Endothelial cell of umbilical vein (primary cell): ENCODE data around the gene DALRD3.

Experiments used
- EZH2 ChIP-seq: IDR thresholded peaks from 2 replicates; pipeline ENCODE4 v1.6.1; 2012; ENCODE audit warnings: borderline replicate concordance, low read depth, mild to moderate bottlenecking, moderate library complexity, low read length, inconsistent platforms; ENCODE audit not compliant: severe bottlenecking
- GATA2 ChIP-seq: IDR thresholded peaks from 2 replicates; pipeline ENCODE4 v1.7.0; 2011; ENCODE audit warnings: low read depth, mild to moderate bottlenecking, moderate library complexity, mixed read lengths, low read length; ENCODE audit not compliant: insufficient read length, insufficient read depth
- POLR2A ChIP-seq: IDR thresholded peaks from 2 replicates; pipeline ENCODE4 v1.6.1; 2012; ENCODE audit warnings: low read depth, mild to moderate bottlenecking, control low read depth, low read length
- POLR2AphosphoS5 ChIP-seq: IDR thresholded peaks from 2 replicates; pipeline ENCODE4 v1.6.1; 2012; ENCODE audit warnings: low read depth, mild to moderate bottlenecking, control low read depth, low read length, moderate library complexity; ENCODE audit not compliant: insufficient read depth
- TF ChIP-seq, protein P1 (sequence below), 2 donors: IDR thresholded peaks; 1 replicate in 1 of 2; 2 replicates in 1 of 2; pipeline ENCODE4 v1.5.1; 2011; ENCODE audit warnings: low read length in 2 of 2, mild to moderate bottlenecking in 2 of 2, moderate library complexity in 2 of 2, control low read depth in 1 of 2, inconsistent platforms in 1 of 2, low read depth in 1 of 2; ENCODE audit not compliant: insufficient read depth in 1 of 2; ENCODE audit errors: extremely low read depth in 1 of 2
- TF ChIP-seq, protein P2 (sequence below): IDR thresholded peaks from 2 replicates; pipeline ENCODE4 v1.6.1; 2011; ENCODE audit not compliant: insufficient read depth, insufficient read length

DNA sequence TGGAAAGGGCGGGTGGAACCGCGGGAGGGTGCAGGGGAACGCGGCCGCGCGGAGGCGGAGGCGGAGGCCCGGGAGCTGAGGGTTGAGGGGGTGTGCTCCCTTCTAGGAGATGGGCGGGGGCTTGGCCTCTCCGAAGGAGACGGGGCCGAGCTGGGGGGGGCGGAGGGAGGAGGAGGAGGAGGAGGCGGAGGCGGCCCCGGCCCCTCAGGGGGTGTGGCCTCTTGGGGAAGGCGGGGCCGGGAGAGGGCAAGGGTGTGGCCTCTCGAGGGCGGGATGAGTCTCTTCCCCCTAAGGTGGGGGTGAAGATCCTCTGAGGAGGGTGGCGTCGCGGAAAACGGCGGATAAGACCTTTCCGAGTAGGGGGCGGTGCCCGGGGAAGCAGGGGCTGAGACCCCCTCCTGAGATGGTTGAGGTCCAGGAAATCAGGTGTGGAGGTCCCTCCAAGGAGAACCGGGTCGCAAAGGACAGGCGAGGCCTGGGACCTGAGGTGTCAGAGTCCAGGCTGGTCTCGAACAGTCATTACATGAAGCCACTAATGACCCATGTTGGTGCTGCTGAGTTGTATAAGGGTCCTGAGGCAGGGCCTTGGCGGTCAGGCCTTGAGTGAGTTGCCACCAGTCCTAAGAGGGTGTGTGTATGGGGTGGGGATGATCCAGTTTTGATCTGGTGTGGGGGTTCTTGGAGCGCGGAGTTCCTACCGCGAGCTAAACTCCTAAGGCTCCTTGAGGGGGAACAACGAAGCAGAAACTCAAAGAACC lies 10.4 kb downstream of the DALRD3 start:
- no peak for TF ChIP-seq POLR2A
- no peak for TF ChIP-seq EZH2
- TF ChIP-seq, protein P1, sequence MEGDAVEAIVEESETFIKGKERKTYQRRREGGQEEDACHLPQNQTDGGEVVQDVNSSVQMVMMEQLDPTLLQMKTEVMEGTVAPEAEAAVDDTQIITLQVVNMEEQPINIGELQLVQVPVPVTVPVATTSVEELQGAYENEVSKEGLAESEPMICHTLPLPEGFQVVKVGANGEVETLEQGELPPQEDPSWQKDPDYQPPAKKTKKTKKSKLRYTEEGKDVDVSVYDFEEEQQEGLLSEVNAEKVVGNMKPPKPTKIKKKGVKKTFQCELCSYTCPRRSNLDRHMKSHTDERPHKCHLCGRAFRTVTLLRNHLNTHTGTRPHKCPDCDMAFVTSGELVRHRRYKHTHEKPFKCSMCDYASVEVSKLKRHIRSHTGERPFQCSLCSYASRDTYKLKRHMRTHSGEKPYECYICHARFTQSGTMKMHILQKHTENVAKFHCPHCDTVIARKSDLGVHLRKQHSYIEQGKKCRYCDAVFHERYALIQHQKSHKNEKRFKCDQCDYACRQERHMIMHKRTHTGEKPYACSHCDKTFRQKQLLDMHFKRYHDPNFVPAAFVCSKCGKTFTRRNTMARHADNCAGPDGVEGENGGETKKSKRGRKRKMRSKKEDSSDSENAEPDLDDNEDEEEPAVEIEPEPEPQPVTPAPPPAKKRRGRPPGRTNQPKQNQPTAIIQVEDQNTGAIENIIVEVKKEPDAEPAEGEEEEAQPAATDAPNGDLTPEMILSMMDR (IDR thresholded peaks at IDR 0.05; ENCODE audit: extremely low read depth in 1 of 2, insufficient read depth in 1 of 2, low read depth in 1 of 2, low read length in 2 of 2), result no peak
- peak; percentile 1 for TF ChIP-seq POLR2AphosphoS5
- TF ChIP-seq, protein P2, sequence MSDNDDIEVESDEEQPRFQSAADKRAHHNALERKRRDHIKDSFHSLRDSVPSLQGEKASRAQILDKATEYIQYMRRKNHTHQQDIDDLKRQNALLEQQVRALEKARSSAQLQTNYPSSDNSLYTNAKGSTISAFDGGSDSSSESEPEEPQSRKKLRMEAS, result no peak
- no peak for TF ChIP-seq GATA2
